ENCODE measurements around the gene SIMC1. TPM values are rescaled to one million over a fixed set of nuclear protein-coding genes. Genes with fewer than 3 reads are reported as not detected.

Gene SIMC1
- total and polyA plus RNA-seq, 2 donors (not counting 3 experiments of a cell fraction or from before 2014, with no cell fraction given): 9.0 to 16.2 TPM

DNA sequence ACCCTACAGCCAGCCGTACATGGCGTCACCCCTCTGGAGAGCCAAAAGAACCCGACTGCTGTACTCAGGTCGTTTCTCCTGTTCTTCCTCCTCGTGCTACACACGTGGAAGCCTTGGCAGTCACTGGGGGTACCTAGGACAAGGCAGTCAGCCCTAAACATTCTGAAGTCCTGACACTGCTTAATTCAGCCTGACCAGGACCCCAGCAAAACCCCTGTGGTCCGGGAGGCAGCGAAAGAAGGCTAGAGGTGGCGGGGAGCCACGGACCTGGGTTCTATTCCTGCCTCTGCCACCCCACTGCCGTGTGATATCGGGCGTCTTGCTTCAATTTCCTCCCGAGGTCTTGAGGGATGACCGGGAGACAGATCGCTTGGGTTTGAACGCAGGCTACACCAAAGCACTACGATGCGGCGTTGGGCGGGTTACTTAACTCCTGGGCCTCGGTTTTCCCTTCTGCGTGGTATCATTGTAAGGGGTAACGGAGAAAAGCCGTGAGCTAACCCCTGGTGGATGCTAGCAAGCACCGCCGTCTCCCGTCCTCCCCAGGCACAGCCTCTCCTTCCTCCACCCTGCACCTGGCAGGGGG lies 126.6 kb downstream of the SIMC1 start:
- no peaks in the 10 kb centered on the region for H3K27me3 ChIP-seq (ENCODE audit: control insufficient read depth in 2 of 2, insufficient read depth in 2 of 2, low read length in 2 of 2)
- dilution Hi-C loops (cut with MboI; ENCODE audit: extremely low pct_ligation_motif_present, low sequenced_read_pairs): no loop called here
- no peak for TF ChIP-seq FOS (IDR thresholded peaks at IDR 0.05; ENCODE audit: borderline replicate concordance, insufficient read depth, low read length)
- no peak for TF ChIP-seq EZH2 (IDR thresholded peaks at IDR 0.05; ENCODE audit: borderline replicate concordance, low read depth, low read length, severe bottlenecking)
- TF ChIP-seq, protein P1, sequence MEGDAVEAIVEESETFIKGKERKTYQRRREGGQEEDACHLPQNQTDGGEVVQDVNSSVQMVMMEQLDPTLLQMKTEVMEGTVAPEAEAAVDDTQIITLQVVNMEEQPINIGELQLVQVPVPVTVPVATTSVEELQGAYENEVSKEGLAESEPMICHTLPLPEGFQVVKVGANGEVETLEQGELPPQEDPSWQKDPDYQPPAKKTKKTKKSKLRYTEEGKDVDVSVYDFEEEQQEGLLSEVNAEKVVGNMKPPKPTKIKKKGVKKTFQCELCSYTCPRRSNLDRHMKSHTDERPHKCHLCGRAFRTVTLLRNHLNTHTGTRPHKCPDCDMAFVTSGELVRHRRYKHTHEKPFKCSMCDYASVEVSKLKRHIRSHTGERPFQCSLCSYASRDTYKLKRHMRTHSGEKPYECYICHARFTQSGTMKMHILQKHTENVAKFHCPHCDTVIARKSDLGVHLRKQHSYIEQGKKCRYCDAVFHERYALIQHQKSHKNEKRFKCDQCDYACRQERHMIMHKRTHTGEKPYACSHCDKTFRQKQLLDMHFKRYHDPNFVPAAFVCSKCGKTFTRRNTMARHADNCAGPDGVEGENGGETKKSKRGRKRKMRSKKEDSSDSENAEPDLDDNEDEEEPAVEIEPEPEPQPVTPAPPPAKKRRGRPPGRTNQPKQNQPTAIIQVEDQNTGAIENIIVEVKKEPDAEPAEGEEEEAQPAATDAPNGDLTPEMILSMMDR (IDR thresholded peaks at IDR 0.05; ENCODE audit: extremely low read depth in 1 of 2, insufficient read depth in 1 of 2, low read depth in 1 of 2, low read length in 2 of 2): no peak
- TF ChIP-seq POLR2A (IDR thresholded peaks at IDR 0.05; ENCODE audit: low read depth, low read length): peak; percentile 25
- FAIRE-seq (peak; percentile 49), DNase-seq (ENCODE audit: low read depth, low spot score) (no peak)
- H2AFZ ChIP-seq (ENCODE audit: low read depth, low read length): peak overlapping the region; percentile 95
- ChIA-PET CTCF (interaction anchor here (0.9 kb wide), 1 partner anchor 172 kb away, joined by 3 read pairs; no protein-coding TSS in a partner anchor), POLR2A (no interaction called here)
- no TSS peak for BruUV-seq (replicated peaks)
- H3K27ac ChIP-seq (ENCODE audit: insufficient read depth, low read depth, low read length): no peak overlapping the region
- no peaks in the 10 kb centered on the region for H3K9me1 ChIP-seq (replicated peaks; ENCODE audit: control insufficient read depth, extremely low read depth, insufficient read depth, low read length)
- H4K20me1 ChIP-seq (replicated peaks; ENCODE audit: control insufficient read depth, extremely low read depth, insufficient read depth, low read length): no peaks in the 10 kb centered on the region
- intact Hi-C loops (cut with micrococcal nuclease): loop anchor here (1.0 to 10.0 kb wide), 2 partner anchors 23 to 130 kb away; partner anchors contain the start of genes HIGD2A, NOP16 and SIMC1
- H3K4me3 ChIP-seq (replicated peaks in 1 of 3; ENCODE audit: insufficient read depth in 1 of 3, low read depth in 1 of 3, low read length in 3 of 3): peak overlapping the region; percentile 7 to 97 (median 43)
- H3K4me2 ChIP-seq (ENCODE audit: insufficient read depth, low read length): peak overlapping the region; percentile 83
- H3K4me1 ChIP-seq (ENCODE audit: control insufficient read depth, extremely low read depth, insufficient read depth, low read length): peaks cover 13% of the 10 kb centered on the region
- peak overlapping the region; percentile 58 for H3K9ac ChIP-seq (replicated peaks; ENCODE audit: extremely low read depth, insufficient read depth, low read length)
- H3K36me3 ChIP-seq (ENCODE audit: control insufficient read depth in 2 of 2, extremely low read depth in 1 of 2, insufficient read depth in 2 of 2, low read length in 2 of 2): peaks cover 0 to 10% of the 10 kb centered on the region in 2 experiments
- peaks cover 13% of the 10 kb centered on the region for H3K79me2 ChIP-seq (ENCODE audit: control insufficient read depth, insufficient read depth, low read length)
- H3K9me3 ChIP-seq (replicated peaks; ENCODE audit: control insufficient read depth, insufficient read depth, low read length): no peaks in the 10 kb centered on the region

All from endothelial cell of umbilical vein (primary cell).